B cell (primary cell): ENCODE measurements around the gene TIAM1. TPM values are rescaled to one million over a fixed set of nuclear protein-coding genes. Genes with fewer than 3 reads are reported as not detected.

Experiments
- ATAC-seq: fragments of 200-7000 bp; cut with Tn5 transposase; one replicate; pipeline ENCODE4 v1.10.0; 2021; ENCODE audit warnings: low read depth, mild to moderate bottlenecking, moderate number of reproducible peaks, moderate library complexity
- CTCF ChIA-PET: fragments of 350-600 bp; sonication (Branson Sonifier 250); formaldehyde crosslinking; loops from one replicate; lab custom pipeline; 2021; ENCODE audit warnings: antibody characterized with exemption, inconsistent platforms; lab: Charles Lee
- POLR2A ChIA-PET: fragments of 350-600 bp; sonication (Branson Sonifier 250); formaldehyde crosslinking; loops from one replicate; lab custom pipeline; 2021; ENCODE audit warnings: antibody characterized with exemption; lab: Charles Lee
- DNase-seq: peaks from one replicate; pipeline ENCODE4 v3.0.0; 2013
- H2AFZ ChIP-seq: 2 replicates; pipeline ENCODE4 v1.6.1; 2012; ENCODE audit warnings: mild to moderate bottlenecking, low read depth, low read length; ENCODE audit not compliant: insufficient read depth, poor library complexity, severe bottlenecking
- H3K27ac ChIP-seq, 2 donors: 1 replicate in 1 of 2; 2 replicates in 1 of 2; pipeline ENCODE4 v1.5.1; 2012 to 2013; ENCODE audit warnings: low read length in 2 of 2, mild to moderate bottlenecking in 2 of 2, moderate library complexity in 1 of 2
- H3K27me3 ChIP-seq, 4 experiments: fragments of 200-600 bp in 1 of 4; sonication (generic) in 1 of 4; replicated peaks in 1 of 4; 1 replicate in 2 of 4; 2 replicates in 2 of 4; pipeline versions ENCODE4 v1.6.1 to v1.7.0; 2013 to 2016; ENCODE audit warnings: low read length in 3 of 4, mild to moderate bottlenecking in 2 of 4, mixed read lengths in 1 of 4, moderate library complexity in 1 of 4; ENCODE audit not compliant: insufficient read depth in 4 of 4, control insufficient read depth in 3 of 4; ENCODE audit errors: control extremely low read depth in 1 of 4
- H3K36me3 ChIP-seq, 2 experiments: replicated peaks in 1 of 2; 1 replicate in 1 of 2; 2 replicates in 1 of 2; pipeline versions ENCODE4 v1.6.1 to v1.7.1; 2013; ENCODE audit warnings: low read length in 1 of 2; ENCODE audit not compliant: insufficient read depth in 2 of 2, control insufficient read depth in 1 of 2; ENCODE audit errors: control extremely low read depth in 1 of 2, extremely low read depth in 1 of 2
- H3K4me1 ChIP-seq, 2 donors: fragments of 200-600 bp in 1 of 2; sonication (generic) in 1 of 2; 1 replicate in 1 of 2; 2 replicates in 1 of 2; pipeline versions ENCODE4 v1.5.1 to v1.6.1; 2013 to 2017; ENCODE audit warnings: low read length in 2 of 2; ENCODE audit not compliant: control insufficient read depth in 2 of 2, insufficient read depth in 2 of 2
- H3K4me2 ChIP-seq: replicated peaks from 2 replicates; pipeline ENCODE3; 2012; ENCODE audit warnings: mild to moderate bottlenecking, low read depth, low read length; ENCODE audit not compliant: poor library complexity, severe bottlenecking
- H3K4me3 ChIP-seq, 5 experiments: fragments of 200-600 bp in 1 of 5; sonication (generic) in 1 of 5; 1 replicate in 3 of 5; 2 replicates in 2 of 5; pipeline versions ENCODE4 v1.5.1 to v1.7.0; 2011 to 2016; ENCODE audit warnings: low read length in 4 of 5, mild to moderate bottlenecking in 4 of 5, low read depth in 2 of 5, control low read depth in 1 of 5, moderate library complexity in 1 of 5; ENCODE audit not compliant: insufficient read depth in 1 of 5; ENCODE audit errors: control extremely low read depth in 1 of 5, extremely low read depth in 1 of 5
- H3K79me2 ChIP-seq: fragments of 200-600 bp; sonication (generic); one replicate; pipeline ENCODE4 v1.6.0; 2016; ENCODE audit warnings: low read length; ENCODE audit not compliant: control insufficient read depth, insufficient read depth
- H3K9ac ChIP-seq: fragments of 200-600 bp; sonication (generic); 2 replicates; pipeline ENCODE4 v1.6.1; 2017; ENCODE audit warnings: mild to moderate bottlenecking, low read length, moderate library complexity
- H3K9me3 ChIP-seq, 3 donors: one replicate each; pipeline versions ENCODE4 v1.6.1 to v1.7.1; 2013; ENCODE audit warnings: low read length in 2 of 3; ENCODE audit not compliant: control insufficient read depth in 2 of 3, insufficient read depth in 1 of 3; ENCODE audit errors: control extremely low read depth in 1 of 3
- H4K20me1 ChIP-seq: 2 replicates; pipeline ENCODE4 v1.6.0; 2012; ENCODE audit warnings: mild to moderate bottlenecking, low read length; ENCODE audit not compliant: insufficient read depth, control insufficient read depth, poor library complexity, severe bottlenecking
- H3K27ac Mint-ChIP-seq: one replicate; pipeline ENCODE4 v1.8.0; 2021; ENCODE audit warnings: mixed read lengths
- H3K27me3 Mint-ChIP-seq: one replicate; pipeline ENCODE4 v1.8.0; 2021; ENCODE audit warnings: mixed read lengths
- H3K4me1 Mint-ChIP-seq: one replicate; pipeline ENCODE4 v1.8.0; 2021; ENCODE audit warnings: mixed read lengths
- H3K4me3 Mint-ChIP-seq: one replicate; pipeline ENCODE4 v1.8.0; 2021; ENCODE audit warnings: mixed read lengths
- H3K9me3 Mint-ChIP-seq: one replicate; pipeline ENCODE4 v1.8.0; 2022; ENCODE audit warnings: mixed read lengths; ENCODE audit not compliant: insufficient read depth
- EZH2 ChIP-seq: IDR thresholded peaks from 2 replicates; pipeline ENCODE4 v1.6.1; 2012; ENCODE audit warnings: borderline replicate concordance, low read depth, mild to moderate bottlenecking, moderate library complexity, low read length; ENCODE audit not compliant: insufficient read depth, poor library complexity, severe bottlenecking
- WGBS: methylation state at CpG from one replicate; pipeline ENCODE4 v1.1.5; 2013; ENCODE audit warnings: missing lambda C conversion rate; ENCODE audit not compliant: insufficient coverage; 5-methylcytosine and 5-hydroxymethylcytosine counted together
- intact Hi-C: fragments of 100-400 bp; cut with micrococcal nuclease; formaldehyde crosslinking; loops from one replicate; pipeline ENCODE4 v1.10.0; 2022
- polyA plus RNA-seq: library from polyadenylated mRNA; depleted of rRNA; stranded (reverse); fragments of >200 nt; gene quantifications from 2 replicates; pipeline ENCODE4 v1.2.3, GENCODE V29; 2012
- total RNA-seq, 2 donors: library from RNA; stranded (reverse); fragments of 120-200 nt in 1 of 2; gene quantifications; 1 replicate in 1 of 2; 2 replicates in 1 of 2; pipeline versions ENCODE4 v1.2.3 to v1.2.4, GENCODE V29; 2013 to 2022
- TF ChIP-seq, protein P1 (sequence below): fragments of 200-600 bp; IDR thresholded peaks from one replicate; pipeline ENCODE4 v1.8.0; 2022; ENCODE audit warnings: antibody characterized with exemption, mild to moderate bottlenecking

The TIAM1 gene
- total and polyA plus RNA-seq, 2 donors (not counting 1 experiment from before 2014, with no cell fraction given) = 0.51 to 1.0 TPM

DNA sequence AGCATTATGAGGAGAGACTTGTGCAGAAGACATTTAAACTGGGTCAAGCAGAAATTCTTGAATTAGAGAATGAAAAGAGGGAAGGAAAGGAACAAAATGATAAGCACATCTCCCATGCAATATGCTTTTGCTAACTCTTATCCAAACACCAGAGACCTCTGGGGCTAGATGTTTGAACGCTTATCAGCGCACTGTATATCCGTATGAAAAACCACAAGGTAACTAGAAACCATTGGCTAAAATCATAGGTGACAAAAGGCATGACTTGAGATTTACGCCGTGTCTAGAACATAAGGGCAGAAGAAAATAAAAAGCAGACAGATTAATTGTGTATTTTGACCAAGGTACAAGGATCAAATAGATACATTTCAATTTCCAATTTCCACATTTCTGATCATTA, 38.0 kb upstream of the TIAM1 start:
- no peaks in the 10 kb centered on the region for H3K36me3 ChIP-seq
- no peak overlapping the region for H3K9ac ChIP-seq
- CTCF ChIA-PET = no interaction called here
- no peaks in the 10 kb centered on the region for H4K20me1 ChIP-seq
- no peaks in the 10 kb centered on the region for H3K79me2 ChIP-seq
- no peak overlapping the region for H3K4me3 ChIP-seq
- no peak overlapping the region for H3K4me3 Mint-ChIP-seq
- H3K27ac Mint-ChIP-seq = no peak overlapping the region
- H3K27me3 Mint-ChIP-seq = no peaks in the 10 kb centered on the region
- TF ChIP-seq, protein P1, sequence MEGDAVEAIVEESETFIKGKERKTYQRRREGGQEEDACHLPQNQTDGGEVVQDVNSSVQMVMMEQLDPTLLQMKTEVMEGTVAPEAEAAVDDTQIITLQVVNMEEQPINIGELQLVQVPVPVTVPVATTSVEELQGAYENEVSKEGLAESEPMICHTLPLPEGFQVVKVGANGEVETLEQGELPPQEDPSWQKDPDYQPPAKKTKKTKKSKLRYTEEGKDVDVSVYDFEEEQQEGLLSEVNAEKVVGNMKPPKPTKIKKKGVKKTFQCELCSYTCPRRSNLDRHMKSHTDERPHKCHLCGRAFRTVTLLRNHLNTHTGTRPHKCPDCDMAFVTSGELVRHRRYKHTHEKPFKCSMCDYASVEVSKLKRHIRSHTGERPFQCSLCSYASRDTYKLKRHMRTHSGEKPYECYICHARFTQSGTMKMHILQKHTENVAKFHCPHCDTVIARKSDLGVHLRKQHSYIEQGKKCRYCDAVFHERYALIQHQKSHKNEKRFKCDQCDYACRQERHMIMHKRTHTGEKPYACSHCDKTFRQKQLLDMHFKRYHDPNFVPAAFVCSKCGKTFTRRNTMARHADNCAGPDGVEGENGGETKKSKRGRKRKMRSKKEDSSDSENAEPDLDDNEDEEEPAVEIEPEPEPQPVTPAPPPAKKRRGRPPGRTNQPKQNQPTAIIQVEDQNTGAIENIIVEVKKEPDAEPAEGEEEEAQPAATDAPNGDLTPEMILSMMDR = no peak
- TF ChIP-seq EZH2 = no peak
- no CpG with 5 or more reads among the region's 5 CpGs for WGBS
- H3K9me3 ChIP-seq = no peaks in the 10 kb centered on the region
- H3K27ac ChIP-seq = no peak overlapping the region
- POLR2A ChIA-PET = no interaction called here
- H3K4me1 ChIP-seq = no peaks in the 10 kb centered on the region
- no peaks in the 10 kb centered on the region for H3K27me3 ChIP-seq
- no peaks in the 10 kb centered on the region for H3K4me1 Mint-ChIP-seq
- ATAC-seq = no peak
- no peak overlapping the region for H3K4me2 ChIP-seq
- intact Hi-C loops = no loop called here
- no peaks in the 10 kb centered on the region for H3K9me3 Mint-ChIP-seq
- no peak for DNase-seq
- no peak overlapping the region for H2AFZ ChIP-seq

DNA sequence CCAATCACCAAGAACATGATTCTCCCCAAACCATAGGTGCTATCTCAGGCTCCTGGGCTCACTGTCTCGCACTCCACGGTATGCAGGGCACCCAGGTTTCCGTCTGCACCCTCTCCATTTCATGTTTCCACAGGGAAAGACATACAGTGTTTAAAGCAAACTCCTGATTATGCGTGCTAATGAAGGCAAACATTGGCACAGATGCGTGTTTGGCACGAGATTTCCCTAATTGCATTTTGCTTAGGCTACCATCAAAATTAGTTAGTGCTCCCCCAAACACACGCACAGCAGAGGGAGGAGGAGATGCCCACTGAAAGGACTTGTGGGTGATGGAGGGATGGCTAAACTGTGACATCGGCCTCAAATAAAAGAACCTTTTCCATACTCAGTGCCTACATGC, 32.2 kb upstream of the TIAM1 start:
- no peak overlapping the region for H3K27ac Mint-ChIP-seq
- no peak overlapping the region for H3K27ac ChIP-seq

More for the DNA sequence above, 32.2 kb upstream of the TIAM1 start:
- Histone ChIP-seq H3K9me3 (peaks cover 0 to 9% (median 0%) of the 10 kb centered on the region in 3 donors), H3K36me3 (no peaks in the 10 kb centered on the region), H3K79me2 (no peaks in the 10 kb centered on the region), H2AFZ (no peak overlapping the region), H3K4me3 (no peak overlapping the region), H4K20me1 (no peaks in the 10 kb centered on the region), H3K4me2 (no peak overlapping the region), H3K9ac (no peak overlapping the region), H3K27me3 (no peaks in the 10 kb centered on the region), H3K4me1 (no peaks in the 10 kb centered on the region)
- ChIA-PET CTCF (no interaction called here), POLR2A (no interaction called here)
- no peak for DNase-seq
- Mint-ChIP-seq H3K4me3 (no peak overlapping the region), H3K4me1 (no peaks in the 10 kb centered on the region), H3K9me3 (no peaks in the 10 kb centered on the region), H3K27me3 (peaks cover 5% of the 10 kb centered on the region)
- no peak for ATAC-seq
- 100% methylated on average over 3 of the region's 8 CpGs for WGBS
- intact Hi-C loops = no loop called here
- TF ChIP-seq, protein P1 = no peak
- TF ChIP-seq EZH2 = no peak
